Central memory CD8-positive, alpha-beta T cell (primary cell): Measurements from ENCODE around the gene MYO3B.
"Not testable (repeated sequence)": the region's sequence is repeated elsewhere in the genome, so short reads cannot be mapped to it uniquely, and the experiment has no call there.

ENCODE experiments used
- ATAC-seq: fragments of 150-1000 bp; cut with Tn5 transposase; replicated peaks from 2 replicates; pipeline ENCODE4 v1.10.0; 2022; ENCODE audit warnings: mild to moderate bottlenecking, moderate FRiP score, moderate number of reproducible peaks; ENCODE audit not compliant: poor library complexity, severe bottlenecking; ENCODE audit errors: extremely low read depth
- DNase-seq, 2 donors: peaks; one replicate each; pipeline ENCODE4 v3.0.0; 2021; ENCODE audit warnings: low spot score in 2 of 2
- H3K27ac Mint-ChIP-seq: one replicate; pipeline ENCODE4 v1.8.0; 2022; ENCODE audit warnings: low read depth, mild to moderate bottlenecking, moderate library complexity, mixed read lengths
- H3K27me3 Mint-ChIP-seq: one replicate; pipeline ENCODE4 v1.8.0; 2022; ENCODE audit warnings: mixed read lengths
- H3K36me3 Mint-ChIP-seq: one replicate; pipeline ENCODE4 v1.8.0; 2022; ENCODE audit warnings: mild to moderate bottlenecking, moderate library complexity, mixed read lengths; ENCODE audit not compliant: insufficient read depth
- H3K4me1 Mint-ChIP-seq: one replicate; pipeline ENCODE4 v1.8.0; 2022; ENCODE audit warnings: mixed read lengths
- H3K4me3 Mint-ChIP-seq: one replicate; pipeline ENCODE4 v1.8.0; 2022; ENCODE audit warnings: mild to moderate bottlenecking, moderate library complexity, mixed read lengths
- H3K9me3 Mint-ChIP-seq: one replicate; pipeline ENCODE4 v1.8.0; 2022; ENCODE audit warnings: mixed read lengths

Gene MYO3B

DNA sequence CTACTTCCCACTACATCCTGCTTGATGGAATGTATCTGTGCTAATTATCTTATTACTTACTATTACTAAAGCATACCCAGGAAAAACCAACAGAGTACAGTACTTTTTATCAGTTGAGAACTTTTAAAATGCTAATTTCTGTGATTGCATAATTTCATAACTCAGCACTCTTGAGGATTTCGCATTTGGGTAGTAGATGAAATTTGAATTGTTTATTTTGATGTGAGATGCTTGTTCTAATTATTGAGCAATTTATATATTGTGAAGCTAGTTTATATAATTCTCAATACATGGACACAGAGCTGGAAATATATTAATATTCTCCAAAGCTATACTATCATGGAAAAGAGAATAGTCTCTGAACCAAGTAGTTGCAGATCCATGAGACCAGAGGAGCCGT is 432.7 kb downstream of the MYO3B start:
- no peaks in the 10 kb centered on the region for H3K36me3 Mint-ChIP-seq
- no peak overlapping the region for H3K27ac Mint-ChIP-seq
- no peak for DNase-seq
- H3K4me3 Mint-ChIP-seq: no peak overlapping the region
- ATAC-seq: no peak
- no peaks in the 10 kb centered on the region for H3K4me1 Mint-ChIP-seq
- peaks cover 10% of the 10 kb centered on the region for H3K27me3 Mint-ChIP-seq
- H3K9me3 Mint-ChIP-seq: no peaks in the 10 kb centered on the region

GRCh38 chr2:170618948-170619347 is 441.0 kb downstream of the MYO3B start:
- not testable (repeated sequence) for ATAC-seq

GRCh38 chr2:170635094-170635493 is 457.1 kb downstream of the MYO3B start:
- not testable (repeated sequence) for H3K4me1 Mint-ChIP-seq, ATAC-seq, H3K4me3 Mint-ChIP-seq, H3K9me3 Mint-ChIP-seq, H3K27ac Mint-ChIP-seq, DNase-seq, H3K36me3 Mint-ChIP-seq
- peaks cover 44% of the 10 kb centered on the region for H3K27me3 Mint-ChIP-seq

More at GRCh38 chr2:170618948-170619347, 441.0 kb downstream of the MYO3B start:
- H3K4me3 Mint-ChIP-seq, H3K36me3 Mint-ChIP-seq, H3K4me1 Mint-ChIP-seq, H3K9me3 Mint-ChIP-seq, H3K27me3 Mint-ChIP-seq, H3K27ac Mint-ChIP-seq, DNase-seq: not testable (repeated sequence)

DNA sequence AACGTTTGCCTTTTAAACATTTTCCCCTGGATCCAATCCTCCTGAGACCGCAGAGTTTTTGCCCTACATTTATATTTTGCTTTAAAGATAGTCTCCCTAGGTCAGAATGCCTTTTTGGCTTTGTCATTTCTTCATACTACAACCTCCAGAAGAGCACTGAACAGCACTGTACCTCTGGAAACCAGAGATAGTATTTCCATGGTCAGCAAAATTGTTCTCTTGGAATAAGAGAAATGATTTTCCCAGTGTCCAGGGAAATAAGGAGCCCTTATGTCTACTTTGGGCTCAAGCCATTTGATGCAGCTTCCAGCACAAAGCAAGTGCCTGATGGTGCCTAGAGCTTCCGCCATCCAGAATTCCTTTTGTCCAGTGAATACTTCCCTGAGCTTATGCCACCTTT is 461.7 kb downstream of the MYO3B start:
- no peaks in the 10 kb centered on the region for H3K36me3 Mint-ChIP-seq
- no peak for ATAC-seq
- peaks cover 10% of the 10 kb centered on the region for H3K27me3 Mint-ChIP-seq

GRCh38 chr2:170641961-170642360 is 464.0 kb downstream of the MYO3B start:
- no peak for ATAC-seq
- H3K9me3 Mint-ChIP-seq: no peaks in the 10 kb centered on the region
- H3K27ac Mint-ChIP-seq: no peak overlapping the region
- no peak for DNase-seq
- no peak overlapping the region for H3K4me3 Mint-ChIP-seq
- H3K4me1 Mint-ChIP-seq: no peaks in the 10 kb centered on the region
- H3K36me3 Mint-ChIP-seq: peaks cover 1% of the 10 kb centered on the region
- H3K27me3 Mint-ChIP-seq: peaks cover 10% of the 10 kb centered on the region

More for the DNA sequence above, 461.7 kb downstream of the MYO3B start:
- Mint-ChIP-seq H3K4me1 (no peaks in the 10 kb centered on the region), H3K9me3 (no peaks in the 10 kb centered on the region), H3K27ac (no peak overlapping the region), H3K4me3 (no peak overlapping the region)
- no peak for DNase-seq

DNA sequence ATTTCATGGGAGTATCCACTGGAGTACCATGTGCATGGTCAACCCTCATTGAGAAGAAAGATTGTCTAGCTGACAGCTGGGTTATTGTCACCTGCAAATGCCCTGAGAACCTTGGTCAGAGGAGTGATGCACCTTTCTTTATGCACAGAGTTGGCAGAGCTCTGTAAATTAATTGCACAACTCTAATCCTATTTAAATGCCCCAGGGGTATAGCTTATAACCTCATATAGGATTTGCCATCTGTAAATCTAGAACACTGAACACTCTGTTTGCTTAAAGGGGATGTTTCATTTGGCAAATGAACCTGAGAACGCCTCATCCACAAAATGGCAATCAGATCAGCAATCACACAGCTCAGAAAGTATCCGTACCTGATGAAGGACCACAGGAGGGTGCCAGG is 465.4 kb downstream of the MYO3B start:
- Mint-ChIP-seq H3K27ac (no peak overlapping the region), H3K27me3 (peaks cover 10% of the 10 kb centered on the region), H3K4me1 (no peaks in the 10 kb centered on the region), H3K9me3 (no peaks in the 10 kb centered on the region), H3K4me3 (no peak overlapping the region), H3K36me3 (peaks cover 1% of the 10 kb centered on the region)
- DNase-seq: no peak
- no peak for ATAC-seq

DNA sequence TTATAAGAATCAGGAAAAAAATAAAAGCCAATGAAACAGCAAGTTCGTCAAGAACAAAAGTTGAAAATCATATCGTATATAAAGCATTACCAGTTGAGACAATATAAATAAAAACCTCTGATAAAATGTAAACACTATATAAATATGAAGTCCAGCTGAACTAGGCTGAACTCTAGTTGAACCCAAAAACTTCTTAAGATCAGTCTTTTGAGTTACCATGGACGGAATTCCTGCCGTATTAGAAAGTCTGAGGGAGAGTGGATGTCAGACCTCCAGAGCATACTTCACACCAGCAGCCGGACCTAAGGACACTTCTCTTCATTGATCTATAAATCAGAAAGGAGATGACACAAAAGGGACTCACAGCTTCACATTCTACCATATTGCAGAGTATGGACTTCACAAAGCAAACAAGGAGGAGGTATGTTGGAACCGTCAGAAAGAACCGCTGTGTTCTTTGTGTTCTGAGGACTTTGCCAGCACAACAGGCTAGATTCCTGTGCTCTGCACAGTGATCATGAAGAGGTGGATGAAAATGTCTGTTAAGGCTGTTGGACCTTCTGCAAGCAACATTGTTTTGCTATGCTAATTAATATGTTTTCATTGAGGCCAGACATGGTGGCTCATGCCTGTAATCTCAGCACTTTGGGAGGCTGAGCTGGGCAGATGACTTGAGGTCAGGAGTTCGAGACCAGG is 469.9 kb downstream of the MYO3B start:
- H3K4me3 Mint-ChIP-seq: no peak overlapping the region
- H3K36me3 Mint-ChIP-seq: peaks cover 1% of the 10 kb centered on the region
- no peaks in the 10 kb centered on the region for H3K9me3 Mint-ChIP-seq
- H3K27ac Mint-ChIP-seq: no peak overlapping the region
- peaks cover 20% of the 10 kb centered on the region for H3K4me1 Mint-ChIP-seq
- ATAC-seq: no peak
- DNase-seq: no peak
- no peaks in the 10 kb centered on the region for H3K27me3 Mint-ChIP-seq

DNA sequence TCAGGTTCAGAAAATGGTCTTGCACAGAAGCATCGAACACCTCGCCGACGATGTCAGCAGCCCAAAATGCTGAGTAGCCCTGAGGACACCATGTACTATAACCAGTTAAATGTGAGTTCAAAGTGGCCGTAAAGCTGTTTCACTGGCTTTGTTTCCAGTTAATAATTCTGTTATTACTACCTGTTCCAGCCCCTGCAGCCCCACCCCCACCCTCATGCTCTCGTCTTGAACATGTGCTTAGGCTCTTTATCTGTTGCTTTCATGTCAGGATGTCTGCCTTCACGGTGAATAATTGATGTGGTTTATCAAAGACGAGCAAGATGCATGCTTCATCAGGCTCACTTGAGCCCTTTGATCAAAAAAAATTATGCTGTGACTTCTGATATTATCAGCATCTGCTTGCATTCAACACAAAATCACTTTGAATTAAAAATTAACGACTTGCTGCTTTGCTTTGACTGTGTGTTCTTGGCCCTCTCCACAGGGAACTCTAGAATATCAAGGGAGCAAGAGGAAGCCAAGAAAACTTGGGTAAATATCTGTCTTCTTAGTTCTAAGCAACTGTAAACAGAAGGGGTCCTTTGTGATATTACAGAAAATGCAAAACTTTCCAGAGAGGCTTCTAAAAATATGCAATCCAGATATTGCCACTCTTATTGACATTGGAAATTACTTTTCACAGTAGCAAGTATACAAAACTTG is 473.8 kb downstream of the MYO3B start:
- Mint-ChIP-seq H3K9me3 (no peaks in the 10 kb centered on the region), H3K4me3 (no peak overlapping the region), H3K27ac (no peak overlapping the region), H3K27me3 (no peaks in the 10 kb centered on the region), H3K36me3 (no peaks in the 10 kb centered on the region), H3K4me1 (peaks cover 29% of the 10 kb centered on the region)
- DNase-seq (peak in 1 of 2 donors; percentile 15), ATAC-seq (peak; percentile 91)

DNA sequence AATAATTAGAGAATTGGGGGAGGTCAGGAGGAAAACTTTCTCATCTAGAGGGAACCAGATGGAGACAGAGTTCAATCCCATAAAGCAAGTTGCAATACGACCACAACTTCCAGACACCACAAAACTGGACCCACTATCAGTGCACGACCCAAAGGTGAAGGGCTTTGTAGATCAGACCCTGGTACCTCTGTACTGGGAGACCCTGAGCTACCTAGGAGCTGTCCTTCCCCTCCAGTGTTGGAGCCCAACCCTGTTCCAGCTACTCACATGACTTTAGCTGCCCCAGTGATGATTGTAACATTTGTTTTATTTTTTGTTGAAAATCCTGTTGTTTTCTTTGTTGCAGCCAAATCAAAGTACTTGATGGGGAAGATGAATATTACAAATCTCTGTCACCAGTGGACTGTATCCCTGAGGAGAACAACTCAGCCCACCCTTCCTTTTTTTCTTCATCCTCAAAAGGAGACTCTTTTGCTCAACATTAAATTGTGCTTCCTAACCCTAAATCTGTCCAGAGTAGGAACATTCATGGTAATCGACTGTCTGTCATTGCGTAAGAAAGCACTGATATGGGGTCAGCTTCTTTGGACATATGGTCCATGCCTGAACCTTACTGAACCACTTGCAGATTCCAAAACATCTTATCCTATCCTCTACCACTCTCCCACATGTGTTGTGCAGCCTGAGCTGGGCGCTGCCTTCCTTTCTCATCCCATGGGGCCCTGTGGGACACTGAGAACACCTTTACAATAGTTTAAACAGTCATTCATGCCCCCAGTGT is 474.9 kb downstream of the MYO3B start:
- no peaks in the 10 kb centered on the region for H3K36me3 Mint-ChIP-seq
- DNase-seq (no peak), ATAC-seq (no peak)
- H3K27me3 Mint-ChIP-seq: no peaks in the 10 kb centered on the region
- no peak overlapping the region for H3K27ac Mint-ChIP-seq
- H3K4me3 Mint-ChIP-seq: no peak overlapping the region
- H3K4me1 Mint-ChIP-seq: peaks cover 29% of the 10 kb centered on the region
- no peaks in the 10 kb centered on the region for H3K9me3 Mint-ChIP-seq

DNA sequence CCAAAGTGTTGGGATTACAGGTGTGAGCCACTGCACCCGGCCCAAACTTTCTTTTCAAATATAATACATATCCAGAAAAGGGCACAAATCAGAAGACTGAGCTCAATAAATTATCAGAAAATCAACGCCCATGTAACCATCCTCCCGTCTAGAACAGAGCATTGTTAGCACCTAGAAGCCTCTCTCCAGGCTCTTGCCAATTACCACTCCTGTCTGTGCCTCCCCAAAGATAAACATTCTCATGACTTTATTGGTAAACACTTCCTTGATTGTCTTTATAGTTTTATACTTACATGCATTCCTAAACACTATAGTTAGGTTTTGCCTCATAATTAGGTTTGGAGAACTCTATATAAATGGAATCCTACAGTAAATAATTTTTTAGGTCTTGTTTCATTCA is 478.7 kb downstream of the MYO3B start:
- ATAC-seq (no peak), DNase-seq (no peak)
- H3K36me3 Mint-ChIP-seq: no peaks in the 10 kb centered on the region
- H3K9me3 Mint-ChIP-seq: no peaks in the 10 kb centered on the region
- no peaks in the 10 kb centered on the region for H3K27me3 Mint-ChIP-seq
- H3K27ac Mint-ChIP-seq: no peak overlapping the region
- H3K4me3 Mint-ChIP-seq: no peak overlapping the region
- H3K4me1 Mint-ChIP-seq: peaks cover 20% of the 10 kb centered on the region

DNA sequence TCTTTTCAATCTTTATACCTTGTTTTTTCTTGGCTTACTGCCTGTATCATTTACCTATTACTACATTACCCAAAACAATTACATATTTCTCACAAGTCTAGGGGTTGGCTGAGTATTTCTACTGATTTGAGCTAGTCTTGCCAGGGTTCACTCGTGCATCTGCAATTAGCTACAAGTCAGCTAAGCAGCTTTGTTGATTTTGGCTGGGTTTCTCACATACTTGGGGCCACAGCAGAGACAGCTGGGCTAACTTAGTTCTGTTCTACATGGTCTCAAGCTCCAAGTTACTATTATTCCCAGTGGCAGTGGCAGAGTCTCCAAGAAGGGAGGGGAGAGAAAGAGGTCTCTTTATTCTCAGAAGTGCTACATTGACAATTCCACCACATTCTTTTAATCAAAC is 482.5 kb downstream of the MYO3B start:
- H3K27me3 Mint-ChIP-seq: peaks cover 13% of the 10 kb centered on the region
- no peak for DNase-seq
- ATAC-seq: no peak
- no peak overlapping the region for H3K4me3 Mint-ChIP-seq
- H3K9me3 Mint-ChIP-seq: no peaks in the 10 kb centered on the region
- H3K4me1 Mint-ChIP-seq: no peaks in the 10 kb centered on the region
- no peak overlapping the region for H3K27ac Mint-ChIP-seq
- no peaks in the 10 kb centered on the region for H3K36me3 Mint-ChIP-seq

- H3K27ac Mint-ChIP-seq: no peak overlapping the region
- no peaks in the 10 kb centered on the region for H3K36me3 Mint-ChIP-seq
These were observed 487.8 kb downstream of the MYO3B start for GRCh38 chr2:170665743-170666142.

DNA sequence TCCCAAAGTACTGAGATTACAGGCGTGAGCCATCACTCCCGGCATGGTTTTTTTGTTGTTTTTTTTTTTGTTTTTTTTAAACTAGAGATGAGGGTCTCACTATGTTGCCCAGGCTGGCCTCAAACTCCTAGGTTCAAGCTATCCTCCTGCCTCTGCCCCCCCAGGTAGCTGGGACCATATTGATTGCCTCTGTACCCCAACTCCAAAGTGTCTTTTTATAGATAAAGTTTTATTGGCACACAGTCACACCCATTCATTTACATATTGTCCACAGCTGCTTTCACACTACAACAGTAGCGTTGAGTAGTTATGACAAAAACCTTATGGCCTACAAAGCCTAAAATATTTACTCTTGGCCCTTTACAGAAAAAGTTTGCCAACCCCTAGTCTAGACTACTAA is 492.0 kb downstream of the MYO3B start:
- H3K36me3 Mint-ChIP-seq: no peaks in the 10 kb centered on the region
- DNase-seq (no peak), ATAC-seq (no peak)
- no peak overlapping the region for H3K27ac Mint-ChIP-seq
- no peak overlapping the region for H3K4me3 Mint-ChIP-seq
- peaks cover 20% of the 10 kb centered on the region for H3K27me3 Mint-ChIP-seq
- no peaks in the 10 kb centered on the region for H3K4me1 Mint-ChIP-seq
- no peaks in the 10 kb centered on the region for H3K9me3 Mint-ChIP-seq

More at GRCh38 chr2:170665743-170666142, 487.8 kb downstream of the MYO3B start:
- Mint-ChIP-seq H3K9me3 (no peaks in the 10 kb centered on the region), H3K27me3 (peaks cover 27% of the 10 kb centered on the region), H3K4me3 (no peak overlapping the region), H3K4me1 (no peaks in the 10 kb centered on the region)
- no peak for ATAC-seq
- no peak for DNase-seq
